KMS-11 (cell line): ENCODE results near the gene EEF2.
"Not testable (repeated sequence)": the region's sequence is repeated elsewhere in the genome, so short reads cannot be mapped to it uniquely, and the experiment has no call there.

Experiments
- H2AFZ ChIP-seq: fragments of 200-600 bp; sonication (generic); 2 replicates; pipeline ENCODE4 v1.6.1; 2016; ENCODE audit warnings: antibody characterized with exemption, mixed run types, low read depth
- H3K27ac ChIP-seq: fragments of 200-600 bp; sonication (generic); 2 replicates; pipeline ENCODE4 v1.6.1; 2016; ENCODE audit warnings: mild to moderate bottlenecking, mixed run types
- H3K27me3 ChIP-seq: fragments of 200-600 bp; sonication (generic); 2 replicates; pipeline ENCODE4 v1.6.1; 2017; ENCODE audit warnings: mild to moderate bottlenecking, low read depth, mixed run types, moderate library complexity; ENCODE audit not compliant: insufficient read depth
- H3K36me3 ChIP-seq: fragments of 200-600 bp; sonication (generic); 2 replicates; pipeline ENCODE4 v1.6.1; 2017; ENCODE audit warnings: mild to moderate bottlenecking, mixed run types; ENCODE audit not compliant: insufficient read depth
- H3K4me1 ChIP-seq: fragments of 200-600 bp; sonication (generic); 2 replicates; pipeline ENCODE4 v1.6.1; 2016; ENCODE audit warnings: mild to moderate bottlenecking, low read depth, mixed run types; ENCODE audit not compliant: poor library complexity, severe bottlenecking
- H3K4me2 ChIP-seq: fragments of 200-600 bp; sonication (generic); 2 replicates; pipeline ENCODE4 v1.7.0; 2016; ENCODE audit warnings: mild to moderate bottlenecking, mixed run types
- H3K4me3 ChIP-seq: fragments of 200-600 bp; sonication (generic); IDR thresholded peaks from 2 replicates; pipeline ENCODE4 v1.6.1; 2017; ENCODE audit warnings: low read depth, low read length, mixed read lengths; ENCODE audit not compliant: insufficient read depth
- H3K79me2 ChIP-seq: fragments of 200-600 bp; sonication (generic); 2 replicates; pipeline ENCODE4 v1.6.1; 2016; ENCODE audit warnings: low read depth, mixed run types; ENCODE audit not compliant: insufficient read depth
- H3K9ac ChIP-seq: fragments of 200-600 bp; sonication (generic); 2 replicates; pipeline ENCODE4 v1.6.1; 2016; ENCODE audit warnings: mild to moderate bottlenecking, mixed run types
- H4K20me1 ChIP-seq: fragments of 200-600 bp; sonication (generic); 2 replicates; pipeline ENCODE4 v1.6.1; 2016; ENCODE audit warnings: mild to moderate bottlenecking, mixed run types; ENCODE audit not compliant: insufficient read depth
- CTCF ChIP-seq: fragments of 200-600 bp; sonication (generic); conservative IDR thresholded peaks from 2 replicates; pipeline ENCODE4 v1.6.1; 2017; ENCODE audit warnings: low read depth, mild to moderate bottlenecking, antibody characterized with exemption, low read length, moderate library complexity, mixed read lengths

EEF2 gene

DNA sequence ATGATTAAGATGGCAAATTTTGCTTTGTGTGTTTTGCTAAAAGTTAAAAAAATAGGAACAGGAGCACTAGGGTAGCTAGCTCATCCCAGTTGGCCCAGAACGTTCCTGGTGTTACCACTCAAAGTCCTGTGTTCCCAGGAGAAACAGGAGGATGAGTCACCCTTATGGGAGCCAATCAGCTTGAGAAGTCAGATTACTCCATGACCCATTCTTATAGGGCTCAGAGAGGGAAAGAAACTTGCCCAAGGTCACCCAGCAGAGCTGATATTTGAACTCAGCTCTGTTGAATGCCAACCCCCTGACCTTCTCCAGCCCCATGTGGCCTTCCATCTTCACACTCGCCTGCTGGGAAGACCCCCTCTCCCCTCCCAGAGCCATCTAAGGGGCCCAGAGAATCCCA is 39.4 kb downstream of the EEF2 start:
- no peak overlapping the region for H3K27ac ChIP-seq
- H3K4me3 ChIP-seq: no peak overlapping the region
- no peaks in the 10 kb centered on the region for H3K79me2 ChIP-seq
- H3K27me3 ChIP-seq: peaks cover 69% of the 10 kb centered on the region
- no peaks in the 10 kb centered on the region for H4K20me1 ChIP-seq
- no peaks in the 10 kb centered on the region for H3K4me1 ChIP-seq
- no peak overlapping the region for H2AFZ ChIP-seq
- H3K4me2 ChIP-seq: no peak overlapping the region
- no peak overlapping the region for H3K9ac ChIP-seq
- no peak for TF ChIP-seq CTCF
- H3K36me3 ChIP-seq: no peaks in the 10 kb centered on the region

DNA sequence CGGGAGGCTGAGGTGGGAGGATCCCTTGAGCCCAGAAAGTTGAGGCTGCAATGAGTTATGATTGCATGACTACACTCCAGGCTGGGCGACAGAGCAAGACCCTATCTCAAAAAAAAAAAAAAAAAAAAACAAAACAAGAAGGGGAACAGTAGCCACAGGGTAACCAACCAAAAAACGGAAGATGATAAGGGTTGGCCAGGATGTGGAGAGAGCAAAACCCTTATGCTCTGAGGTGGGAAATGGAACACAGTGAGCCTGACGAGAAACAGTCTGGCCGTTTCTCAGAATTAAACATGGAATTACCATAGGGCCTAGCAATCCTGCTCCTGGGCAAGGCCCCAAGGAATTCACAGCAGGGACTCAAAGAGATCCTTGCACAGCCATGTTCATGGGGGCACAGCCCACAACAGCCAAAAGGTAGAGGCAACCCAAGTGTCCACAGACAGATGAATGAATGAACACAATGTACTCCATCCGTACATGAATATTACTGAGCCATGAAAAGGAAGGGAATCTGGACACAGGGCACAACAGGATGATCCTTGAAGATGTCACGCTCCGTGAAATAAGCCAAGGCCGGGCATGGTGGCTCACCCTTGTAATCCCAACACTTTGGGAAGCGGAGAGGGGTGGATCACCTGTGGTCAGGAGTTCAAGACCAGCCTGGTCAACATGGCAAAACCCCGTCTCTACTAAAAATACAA is 41.1 kb downstream of the EEF2 start:
- H3K4me1 ChIP-seq: no peaks in the 10 kb centered on the region
- H3K27ac ChIP-seq: no peak overlapping the region
- peaks cover 76% of the 10 kb centered on the region for H3K27me3 ChIP-seq
- H3K36me3 ChIP-seq: no peaks in the 10 kb centered on the region
- H3K9ac ChIP-seq: no peak overlapping the region
- no peak overlapping the region for H3K4me2 ChIP-seq
- TF ChIP-seq CTCF: no peak
- no peak overlapping the region for H3K4me3 ChIP-seq
- H3K79me2 ChIP-seq: no peaks in the 10 kb centered on the region
- H4K20me1 ChIP-seq: no peaks in the 10 kb centered on the region
- H2AFZ ChIP-seq: no peak overlapping the region

DNA sequence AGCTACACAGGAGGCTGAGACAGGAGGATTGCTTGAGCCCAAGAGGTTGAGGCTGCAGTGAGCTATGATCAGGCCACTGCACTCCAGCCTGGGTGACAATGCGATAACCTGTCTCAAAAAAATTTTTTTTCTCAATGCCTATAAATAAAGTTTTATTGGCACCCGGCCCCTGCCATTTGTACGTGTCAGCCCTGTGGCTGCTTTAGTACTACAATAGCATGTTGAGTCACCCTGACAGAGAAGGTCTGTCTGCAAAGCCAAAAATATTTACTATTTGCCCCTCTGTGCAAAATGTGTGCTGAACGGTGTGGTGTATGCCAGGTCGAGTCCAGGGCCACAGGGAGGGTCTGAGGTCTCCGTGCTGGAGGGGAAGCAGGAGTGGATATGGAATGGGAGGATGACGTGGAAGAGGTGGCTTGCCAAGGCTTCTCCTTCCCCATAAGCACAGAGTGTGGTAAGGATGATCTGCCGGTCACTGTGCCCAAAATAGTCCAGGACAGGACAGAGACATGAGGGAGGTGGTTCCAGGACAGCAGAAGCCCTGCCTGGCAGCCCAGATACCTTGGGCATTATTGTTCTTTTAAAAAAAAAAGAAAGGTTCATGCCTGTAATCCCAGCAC is 42.4 kb downstream of the EEF2 start:
- Histone ChIP-seq H3K27ac (no peak overlapping the region), H2AFZ (no peak overlapping the region), H3K9ac (no peak overlapping the region), H3K4me1 (no peaks in the 10 kb centered on the region), H3K4me3 (no peak overlapping the region), H4K20me1 (no peaks in the 10 kb centered on the region), H3K36me3 (no peaks in the 10 kb centered on the region), H3K27me3 (peaks cover 74% of the 10 kb centered on the region), H3K79me2 (no peaks in the 10 kb centered on the region), H3K4me2 (no peak overlapping the region)
- TF ChIP-seq CTCF: no peak

- H3K9ac ChIP-seq, H2AFZ ChIP-seq, H3K79me2 ChIP-seq, H3K4me2 ChIP-seq, H3K36me3 ChIP-seq, H3K27ac ChIP-seq, H3K4me1 ChIP-seq, H4K20me1 ChIP-seq, H3K4me3 ChIP-seq: not testable (repeated sequence)
- H3K27me3 ChIP-seq: peaks cover 64% of the 10 kb centered on the region
Observed at GRCh38 chr19:3938300-3938950, 46.8 kb downstream of the EEF2 start.
